Measurements from ENCODE around the gene NR2C2. TPM values are rescaled to one million over a fixed set of nuclear protein-coding genes. Genes with fewer than 3 reads are reported as not detected.
"Not testable (repeated sequence)": the region's sequence is repeated elsewhere in the genome, so short reads cannot be mapped to it uniquely, and the experiment has no call there.

Gene NR2C2
- total RNA-seq, 1 experiment from 2014 or later, result 41.5 TPM

DNA sequence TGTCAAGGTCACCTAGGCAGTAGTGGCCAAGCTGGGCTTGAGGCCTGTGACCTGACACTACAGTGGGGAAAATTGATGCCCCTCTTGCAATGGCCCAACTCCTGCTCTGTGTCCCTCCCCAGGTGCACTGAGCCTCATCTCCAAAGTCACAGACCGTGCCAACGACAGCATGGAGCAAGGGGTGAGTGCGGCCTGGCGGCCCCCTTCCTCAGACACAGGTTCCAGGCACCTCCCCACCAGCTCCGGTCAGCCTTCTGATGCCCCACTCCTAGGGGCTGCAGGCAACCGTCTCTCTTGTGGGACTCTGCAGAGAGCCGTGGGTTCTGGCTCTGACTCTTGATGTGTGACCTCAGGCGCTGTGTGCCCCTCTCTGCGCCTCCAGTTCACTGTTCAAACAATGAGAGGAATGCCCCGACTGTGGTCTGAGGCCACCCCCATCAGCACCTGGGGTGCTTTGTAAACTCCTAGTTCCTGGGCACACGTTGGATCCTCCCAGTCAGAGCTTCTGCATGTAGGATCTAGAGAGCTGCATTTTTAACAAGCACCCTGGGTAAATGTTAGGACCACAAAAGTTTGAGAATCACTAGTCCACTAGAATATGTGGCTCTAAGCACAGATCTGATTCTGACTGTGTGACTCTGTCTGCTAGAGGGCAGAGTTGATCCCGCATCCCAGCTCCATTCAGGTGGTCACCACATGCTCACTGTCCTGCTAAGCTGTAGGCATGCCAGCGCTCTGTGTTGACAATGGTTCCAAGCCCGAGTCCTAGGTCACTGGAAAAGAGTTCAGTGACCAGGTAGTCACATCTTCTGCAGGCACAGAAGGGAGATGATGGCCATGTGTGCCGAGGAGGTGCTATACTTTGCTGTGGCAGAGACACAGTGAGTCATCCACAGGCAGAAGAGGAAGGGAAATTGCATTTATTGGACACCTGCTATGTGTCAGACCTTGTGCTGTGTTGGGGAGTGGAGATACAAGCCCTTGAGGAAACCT, 46.2 kb upstream of the NR2C2 start:
- H3K27me3 Mint-ChIP-seq (ENCODE audit: unreplicated experiment), result peaks cover 85% of the 10 kb centered on the region
- CTCF ChIA-PET, result interaction anchor here (0.5 to 0.6 kb wide), 2 partner anchors 13 to 571 kb away, joined by 3 to 4 read pairs; no protein-coding TSS in a partner anchor
- DNase-seq, result no peak
- H3K4me1 Mint-ChIP-seq (ENCODE audit: low read depth, unreplicated experiment), result no peaks in the 10 kb centered on the region
- peaks cover 11% of the 10 kb centered on the region for H3K9me3 Mint-ChIP-seq (ENCODE audit: low read depth, unreplicated experiment)
- TF ChIP-seq, protein P1, sequence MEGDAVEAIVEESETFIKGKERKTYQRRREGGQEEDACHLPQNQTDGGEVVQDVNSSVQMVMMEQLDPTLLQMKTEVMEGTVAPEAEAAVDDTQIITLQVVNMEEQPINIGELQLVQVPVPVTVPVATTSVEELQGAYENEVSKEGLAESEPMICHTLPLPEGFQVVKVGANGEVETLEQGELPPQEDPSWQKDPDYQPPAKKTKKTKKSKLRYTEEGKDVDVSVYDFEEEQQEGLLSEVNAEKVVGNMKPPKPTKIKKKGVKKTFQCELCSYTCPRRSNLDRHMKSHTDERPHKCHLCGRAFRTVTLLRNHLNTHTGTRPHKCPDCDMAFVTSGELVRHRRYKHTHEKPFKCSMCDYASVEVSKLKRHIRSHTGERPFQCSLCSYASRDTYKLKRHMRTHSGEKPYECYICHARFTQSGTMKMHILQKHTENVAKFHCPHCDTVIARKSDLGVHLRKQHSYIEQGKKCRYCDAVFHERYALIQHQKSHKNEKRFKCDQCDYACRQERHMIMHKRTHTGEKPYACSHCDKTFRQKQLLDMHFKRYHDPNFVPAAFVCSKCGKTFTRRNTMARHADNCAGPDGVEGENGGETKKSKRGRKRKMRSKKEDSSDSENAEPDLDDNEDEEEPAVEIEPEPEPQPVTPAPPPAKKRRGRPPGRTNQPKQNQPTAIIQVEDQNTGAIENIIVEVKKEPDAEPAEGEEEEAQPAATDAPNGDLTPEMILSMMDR (IDR thresholded peaks at IDR 0.05; ENCODE audit: unreplicated experiment), result no peak
- no peak overlapping the region for H3K4me3 Mint-ChIP-seq (ENCODE audit: low read depth, unreplicated experiment)
- no peak overlapping the region for H3K27ac Mint-ChIP-seq (ENCODE audit: unreplicated experiment)
- no TSS peak for BruUV-seq (replicated peaks)
- H3K36me3 Mint-ChIP-seq (ENCODE audit: insufficient read depth, unreplicated experiment), result no peaks in the 10 kb centered on the region
- intact Hi-C loops (cut with micrococcal nuclease; ENCODE audit: unreplicated experiment), result no loop called here

DNA sequence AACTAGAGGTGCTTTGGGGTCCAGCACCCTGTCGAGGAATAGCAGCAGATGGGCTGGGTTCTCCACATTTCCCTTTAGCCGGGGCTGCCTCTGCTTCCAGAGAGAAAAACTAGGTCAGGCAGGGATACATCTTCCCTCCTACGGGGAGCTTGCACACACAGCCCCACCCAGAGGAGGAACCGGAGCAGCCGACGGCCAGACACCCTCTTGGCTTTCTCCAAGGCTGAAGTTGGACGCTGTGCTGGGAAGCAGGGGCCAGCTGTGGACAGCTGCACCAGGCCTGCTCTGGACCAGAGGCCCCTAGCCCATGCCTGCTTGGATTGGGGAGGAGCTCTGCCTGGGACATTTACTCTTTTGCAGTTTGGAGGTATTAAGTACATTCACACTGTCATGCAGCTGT, 44.7 kb upstream of the NR2C2 start:
- H3K27me3 Mint-ChIP-seq (ENCODE audit: unreplicated experiment), result peaks cover 83% of the 10 kb centered on the region
- no peak overlapping the region for H3K27ac Mint-ChIP-seq (ENCODE audit: unreplicated experiment)
- BruUV-seq (replicated peaks), result no TSS peak
- TF ChIP-seq, protein P1 (IDR thresholded peaks at IDR 0.05; ENCODE audit: unreplicated experiment), result no peak
- no peak for DNase-seq
- H3K4me1 Mint-ChIP-seq (ENCODE audit: low read depth, unreplicated experiment), result no peaks in the 10 kb centered on the region
- no peak overlapping the region for H3K4me3 Mint-ChIP-seq (ENCODE audit: low read depth, unreplicated experiment)
- CTCF ChIA-PET, result no interaction called here
- peaks cover 11% of the 10 kb centered on the region for H3K9me3 Mint-ChIP-seq (ENCODE audit: low read depth, unreplicated experiment)
- H3K36me3 Mint-ChIP-seq (ENCODE audit: insufficient read depth, unreplicated experiment), result no peaks in the 10 kb centered on the region
- intact Hi-C loops (cut with micrococcal nuclease; ENCODE audit: unreplicated experiment), result no loop called here

DNA sequence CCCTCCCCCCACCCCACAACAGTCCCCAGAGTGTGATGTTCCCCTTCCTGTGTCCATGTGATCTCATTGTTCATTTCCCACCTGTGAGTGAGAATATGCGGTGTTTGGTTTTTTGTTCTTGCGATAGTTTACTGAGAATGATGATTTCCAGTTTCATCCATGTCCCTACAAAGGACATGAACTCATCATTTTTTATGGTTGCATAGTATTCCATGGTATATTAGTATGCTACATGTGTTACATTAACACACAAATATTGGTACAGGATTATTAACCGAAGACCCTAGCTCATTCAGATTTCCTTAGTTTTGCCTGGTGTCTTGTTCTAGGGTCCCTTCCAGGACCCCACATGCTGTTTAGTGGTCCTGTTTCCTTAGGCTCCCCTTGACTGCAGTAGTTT, 43.9 kb upstream of the NR2C2 start:
- intact Hi-C loops (cut with micrococcal nuclease; ENCODE audit: unreplicated experiment); CTCF ChIA-PET; H3K4me1 Mint-ChIP-seq (ENCODE audit: low read depth, unreplicated experiment); DNase-seq; H3K4me3 Mint-ChIP-seq (ENCODE audit: low read depth, unreplicated experiment); BruUV-seq (replicated peaks); H3K27ac Mint-ChIP-seq (ENCODE audit: unreplicated experiment); H3K36me3 Mint-ChIP-seq (ENCODE audit: insufficient read depth, unreplicated experiment): not testable (repeated sequence)
- Mint-ChIP-seq H3K27me3 (ENCODE audit: unreplicated experiment) (peaks cover 75% of the 10 kb centered on the region), H3K9me3 (ENCODE audit: low read depth, unreplicated experiment) (peaks cover 11% of the 10 kb centered on the region)

DNA sequence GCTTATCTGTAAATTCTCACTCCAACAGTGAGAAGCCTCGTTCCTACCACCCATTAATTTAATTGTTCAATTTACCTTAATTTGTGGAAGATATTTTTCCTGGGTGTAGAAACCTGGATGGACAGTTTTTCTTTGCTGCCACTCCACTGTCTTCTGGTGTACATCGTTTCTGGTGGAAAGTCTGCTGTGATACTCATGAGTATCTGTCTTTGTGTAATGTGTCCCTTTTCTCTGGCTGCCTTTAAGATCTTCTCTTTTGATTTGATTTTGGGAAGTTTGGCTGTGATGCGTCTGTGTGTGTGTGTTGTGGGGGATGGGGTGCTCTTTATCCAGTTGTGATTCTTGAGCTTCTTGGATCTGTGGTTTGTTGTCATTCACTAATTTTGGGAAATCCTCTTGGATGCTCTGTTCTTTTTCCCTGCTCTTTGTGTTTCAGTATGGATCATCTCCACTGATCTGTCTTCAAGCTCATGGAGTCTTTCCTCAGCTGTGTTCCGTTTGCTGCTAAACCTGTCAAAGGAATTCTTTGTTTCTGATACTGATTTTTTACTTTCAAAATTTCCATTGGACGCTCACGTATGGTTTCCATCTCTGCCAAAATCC, 42.2 kb upstream of the NR2C2 start:
- CTCF ChIA-PET, result no interaction called here
- Mint-ChIP-seq H3K4me3 (ENCODE audit: low read depth, unreplicated experiment) (no peak overlapping the region), H3K27ac (ENCODE audit: unreplicated experiment) (no peak overlapping the region), H3K36me3 (ENCODE audit: insufficient read depth, unreplicated experiment) (no peaks in the 10 kb centered on the region), H3K27me3 (ENCODE audit: unreplicated experiment) (peaks cover 59% of the 10 kb centered on the region), H3K9me3 (ENCODE audit: low read depth, unreplicated experiment) (peaks cover 11% of the 10 kb centered on the region), H3K4me1 (ENCODE audit: low read depth, unreplicated experiment) (no peaks in the 10 kb centered on the region)
- no peak for DNase-seq
- no TSS peak for BruUV-seq (replicated peaks)
- TF ChIP-seq, protein P1 (IDR thresholded peaks at IDR 0.05; ENCODE audit: unreplicated experiment), result no peak
- intact Hi-C loops (cut with micrococcal nuclease; ENCODE audit: unreplicated experiment), result no loop called here
